HepG2 (cell line): ENCODE measurements around the gene KLHDC4. TPM values are rescaled to one million over a fixed set of nuclear protein-coding genes. Genes with fewer than 3 reads are reported as not detected.

ENCODE experiments used
- ATAC-seq: fragments of 200-7000 bp; cut with Tn5 transposase; 3 replicates; pipeline ENCODE4 v1.9.1; 2020; ENCODE audit warnings: mild to moderate bottlenecking, moderate library complexity
- BruUV-seq: library from RNA; stranded (reverse); fragments of 400-500 nt; replicated peaks from 2 replicates; lab custom pipeline; 2021; lab: Mats Ljungman, UMichigan
- CTCF ChIA-PET: fragments of 300-600 bp; formaldehyde crosslinking; extraction: SDS; loops from one replicate; lab custom pipeline; 2021; ENCODE audit warnings: low total read pairs, inconsistent platforms, low intra/inter-chr PET ratio; lab: Yijun Ruan, JAX
- POLR2A ChIA-PET: fragments of 350-600 bp; sonication (Branson Sonifier 250); formaldehyde crosslinking; loops from one replicate; lab custom pipeline; 2020; ENCODE audit warnings: antibody characterized with exemption, inconsistent platforms; lab: Yijun Ruan, JAX
- DNase-seq: peaks from one replicate; pipeline ENCODE4 v3.0.0-alpha.2; 2015; ENCODE audit warnings: low spot score
- FAIRE-seq: peaks from 3 replicates; lab custom pipeline; 2011; peaks lifted over from hg19 to GRCh38; lab: Jason Lieb, UNC
- H2AFZ ChIP-seq: one replicate; pipeline ENCODE4 v1.6.1; 2011; ENCODE audit warnings: low read length, inconsistent platforms
- H3K27ac ChIP-seq: fragments of 300-600 bp; 3 replicates; pipeline ENCODE4 v1.8.0; 2011; ENCODE audit warnings: mixed run types, mild to moderate bottlenecking, mixed read lengths, low read length, inconsistent platforms; ENCODE audit not compliant: insufficient read depth; ENCODE audit errors: extremely low read length
- H3K27me3 ChIP-seq, 2 experiments: fragments of 200-600 bp in 1 of 2; 2 replicates in 1 of 2; 3 replicates in 1 of 2; pipeline versions ENCODE4 v1.6.0 to v1.8.0; 2011; ENCODE audit warnings: low read length in 2 of 2, mild to moderate bottlenecking in 2 of 2, moderate library complexity in 2 of 2, inconsistent platforms in 1 of 2; ENCODE audit not compliant: insufficient read depth in 2 of 2, control insufficient read depth in 1 of 2
- H3K36me3 ChIP-seq, 2 experiments: fragments of 200-600 bp in 1 of 2; replicated peaks in 1 of 2; 2 replicates in 1 of 2; 3 replicates in 1 of 2; pipeline versions ENCODE4 v1.5.1 to v1.8.0; 2011; ENCODE audit warnings: low read length in 2 of 2, inconsistent platforms in 1 of 2; ENCODE audit not compliant: insufficient read depth in 2 of 2, control insufficient read depth in 1 of 2
- H3K4me1 ChIP-seq: 2 replicates; pipeline ENCODE4 v1.5.1; 2012; ENCODE audit warnings: low read length, inconsistent platforms; ENCODE audit not compliant: insufficient read depth
- H3K4me2 ChIP-seq: 2 replicates; pipeline ENCODE4 v1.6.0; 2011; ENCODE audit warnings: low read depth, low read length, inconsistent platforms
- H3K4me3 ChIP-seq, 3 experiments: fragments of 200-600 bp in 1 of 3; sonication (generic), shearing (Covaris generic) in 1 of 3; replicated peaks in 1 of 3; 2 replicates each; pipeline ENCODE4 v1.5.1; 2011 to 2016; ENCODE audit warnings: low read length in 3 of 3, inconsistent platforms in 2 of 3, low read depth in 2 of 3, mild to moderate bottlenecking in 2 of 3, control low read depth in 1 of 3, mixed read lengths in 1 of 3; ENCODE audit not compliant: insufficient read depth in 1 of 3
- H3K79me2 ChIP-seq: one replicate; pipeline ENCODE4 v1.6.1; 2011; ENCODE audit warnings: low read length, inconsistent platforms; ENCODE audit not compliant: insufficient read depth
- H3K9ac ChIP-seq: 2 replicates; pipeline ENCODE4 v1.6.0; 2011; ENCODE audit warnings: mild to moderate bottlenecking, low read depth, low read length, inconsistent platforms; ENCODE audit not compliant: insufficient read depth
- H3K9me3 ChIP-seq: 2 replicates; pipeline ENCODE4 v1.5.1; 2012; ENCODE audit warnings: mild to moderate bottlenecking, low read length
- H4K20me1 ChIP-seq: 2 replicates; pipeline ENCODE4 v1.6.0; 2011; ENCODE audit warnings: inconsistent platforms, mild to moderate bottlenecking, low read length, moderate library complexity; ENCODE audit not compliant: insufficient read depth
- ARID4A ChIP-seq: sonication (generic); formaldehyde crosslinking; IDR thresholded peaks from 2 replicates; pipeline ENCODE4 v1.5.0; 2020; ENCODE audit warnings: mild to moderate bottlenecking, missing genetic modification reagents, borderline replicate concordance
- BRCA1 ChIP-seq: sonication (generic); formaldehyde crosslinking; IDR thresholded peaks from 2 replicates; pipeline ENCODE4 v1.4.0; 2020; ENCODE audit warnings: missing genetic modification reagents
- DRAP1 ChIP-seq: IDR thresholded peaks from 2 replicates; pipeline ENCODE4 v1.6.1; 2016; ENCODE audit warnings: missing genetic modification reagents, missing compliant biosample characterization
- FOSL1 ChIP-seq: sonication (generic); formaldehyde crosslinking; IDR thresholded peaks from 2 replicates; pipeline ENCODE4 v1.9.0; 2021; ENCODE audit warnings: missing genetic modification reagents, borderline replicate concordance
- FOXO4 ChIP-seq: sonication (generic); formaldehyde crosslinking; conservative IDR thresholded peaks from 2 replicates; pipeline ENCODE4 v1.8.1; 2023; ENCODE audit warnings: missing genetic modification reagents
- GATAD2A ChIP-seq: IDR thresholded peaks from 2 replicates; pipeline ENCODE4 v1.6.1; 2016
- HOXA3 ChIP-seq: sonication (generic); formaldehyde crosslinking; IDR thresholded peaks from 2 replicates; pipeline ENCODE4 v1.5.0; 2020; ENCODE audit warnings: missing genetic modification reagents
- RFX3 ChIP-seq: IDR thresholded peaks from 2 replicates; pipeline ENCODE4 v1.6.1; 2016; ENCODE audit warnings: missing biosample characterization, missing genetic modification reagents
- SMARCE1 ChIP-seq: fragments of 450-650 bp; IDR thresholded peaks from 2 replicates; pipeline ENCODE4 v1.6.1; 2017; ENCODE audit warnings: borderline replicate concordance
- UBTF ChIP-seq: sonication (generic); formaldehyde crosslinking; IDR thresholded peaks from 2 replicates; pipeline ENCODE4 v1.4.0; 2020; ENCODE audit warnings: mild to moderate bottlenecking, missing genetic modification reagents
- YY1 ChIP-seq: IDR thresholded peaks from 2 replicates; pipeline ENCODE4 v1.6.1; 2011; ENCODE audit warnings: low read length, low read depth, moderate library complexity, mild to moderate bottlenecking; ENCODE audit not compliant: insufficient read depth, insufficient replicate concordance
- ZNF280B ChIP-seq: sonication (generic); formaldehyde crosslinking; IDR thresholded peaks from 2 replicates; pipeline ENCODE4 v1.5.0; 2020; ENCODE audit warnings: missing genetic modification reagents, mild to moderate bottlenecking, borderline replicate concordance
- ZNF337 ChIP-seq: sonication (generic); formaldehyde crosslinking; IDR thresholded peaks from 2 replicates; pipeline ENCODE4 v1.5.1; 2020; ENCODE audit warnings: missing genetic modification reagents, low read depth, mild to moderate bottlenecking, borderline replicate concordance
- ZNF354B ChIP-seq: sonication (generic); formaldehyde crosslinking; IDR thresholded peaks from 2 replicates; pipeline ENCODE4 v1.8.0; 2022; ENCODE audit warnings: mild to moderate bottlenecking, missing genetic modification reagents
- ZNF558 ChIP-seq: sonication (generic); formaldehyde crosslinking; IDR thresholded peaks from 2 replicates; pipeline ENCODE4 v1.9.0; 2022; ENCODE audit warnings: mild to moderate bottlenecking, missing genetic modification reagents, borderline replicate concordance
- ZNF839 ChIP-seq: sonication (generic); formaldehyde crosslinking; IDR thresholded peaks from 2 replicates; pipeline ENCODE4 v1.4.0; 2020; ENCODE audit warnings: missing genetic modification reagents, mild to moderate bottlenecking, borderline replicate concordance
- WGBS: methylation state at CpG from one replicate; pipeline ENCODE4 v1.1.6; 2017; ENCODE audit warnings: low lambda C conversion rate; 5-methylcytosine and 5-hydroxymethylcytosine counted together
- in situ Hi-C: cut with HindIII; loops from 2 replicates; pipeline ENCODE4 v1.10.0; 2017; ENCODE audit warnings: low pct_unique_long_range_greater_than_20kb; ENCODE audit not compliant: extremely low pct_ligation_motif_present
- intact Hi-C: fragments of 100-400 bp; cut with micrococcal nuclease; formaldehyde crosslinking; loops from one replicate; pipeline ENCODE4 v1.10.0; 2022; ENCODE audit not compliant: unreplicated experiment
- polyA plus RNA-seq, 8 experiments: library from polyadenylated mRNA; depleted of rRNA in 3 of 8; stranded (reverse) in 7 of 8; unstranded in 1 of 8; fragments of >200 nt; fragmentation: Illumina TruSeq in 4 of 8; extraction: Trizol in 4 of 8; gene quantifications; 2 replicates each; pipeline versions ENCODE4 v1.2.1 to v1.2.3, GENCODE V29; 2011 to 2016; ENCODE audit warnings: low read depth in 4 of 8, missing spikeins in 1 of 8, mixed read lengths in 1 of 8; ENCODE audit not compliant: insufficient read depth in 1 of 8
- total RNA-seq, 5 experiments: library from RNA; depleted of rRNA; stranded (reverse); fragments of >200 nt; fragmentation: Illumina TruSeq; extraction: Trizol; gene quantifications; 2 replicates each; pipeline ENCODE4 v1.2.3, GENCODE V29; 2016; ENCODE audit warnings: low read depth in 1 of 5

The KLHDC4 gene
- total and polyA plus RNA-seq, 2 of the 13 experiments (the other 11 are each of a cell fraction or from before 2014, with no cell fraction given), result 18.7 to 31.8 TPM

GRCh38 chr16:87701505-87701921 is 64.3 kb downstream of the KLHDC4 start:
- H2AFZ ChIP-seq, result no peak overlapping the region
- H3K4me2 ChIP-seq, result no peak overlapping the region
- intact Hi-C loops, result no loop called here
- ChIA-PET CTCF (no interaction called here), POLR2A (no interaction called here)
- H3K27ac ChIP-seq, result no peak overlapping the region
- FAIRE-seq (no peak), ATAC-seq (no peak), DNase-seq (no peak)
- H3K9ac ChIP-seq, result no peak overlapping the region
- no peaks in the 10 kb centered on the region; a peak in 1 of 5 replicates for H3K27me3 ChIP-seq
- no TSS peak for BruUV-seq
- no peaks in the 10 kb centered on the region for H3K79me2 ChIP-seq
- H3K4me3 ChIP-seq, result no peak overlapping the region
- no peak for TF ChIP-seq UBTF (CRISPR knock-in tag)
- TF ChIP-seq ZNF839 (CRISPR knock-in tag), result no peak
- TF ChIP-seq HOXA3 (CRISPR knock-in tag), result no peak
- TF ChIP-seq ARID4A (CRISPR knock-in tag), result no peak
- no peak for TF ChIP-seq BRCA1 (CRISPR knock-in tag)
- no peak for TF ChIP-seq GATAD2A
- no peak for TF ChIP-seq DRAP1
- no peak for TF ChIP-seq ZNF558 (CRISPR knock-in tag)
- TF ChIP-seq SMARCE1, result no peak
- TF ChIP-seq ZNF337 (CRISPR knock-in tag), result no peak
- no peak for TF ChIP-seq ZNF354B (CRISPR knock-in tag)
- no peak for TF ChIP-seq RFX3
- no peak for TF ChIP-seq FOXO4 (CRISPR knock-in tag)
- TF ChIP-seq ZNF280B, result no peak
- TF ChIP-seq YY1, result no peak
- no peak for TF ChIP-seq FOSL1 (CRISPR knock-in tag)
- H3K4me1 ChIP-seq, result peaks cover 16% of the 10 kb centered on the region
- H4K20me1 ChIP-seq, result peaks cover 14% of the 10 kb centered on the region
- H3K9me3 ChIP-seq, result no peaks in the 10 kb centered on the region
- in situ Hi-C loops, result no loop called here
- 94% methylated on average over 23 of the region's 23 CpGs for WGBS
- peaks cover 30 to 33% of the 10 kb centered on the region in 2 experiments for H3K36me3 ChIP-seq
